NCI-H446 (cell line): ENCODE measurements around the gene FZR1.
"Not testable (repeated sequence)": the region's sequence is repeated elsewhere in the genome, so short reads cannot be mapped to it uniquely, and the experiment has no call there.

Source experiments
- DNase-seq, 2 experiments: peaks; one replicate each; lab custom pipeline; 2025; lab: John Stamatoyannopoulos, UW

The FZR1 gene

DNA sequence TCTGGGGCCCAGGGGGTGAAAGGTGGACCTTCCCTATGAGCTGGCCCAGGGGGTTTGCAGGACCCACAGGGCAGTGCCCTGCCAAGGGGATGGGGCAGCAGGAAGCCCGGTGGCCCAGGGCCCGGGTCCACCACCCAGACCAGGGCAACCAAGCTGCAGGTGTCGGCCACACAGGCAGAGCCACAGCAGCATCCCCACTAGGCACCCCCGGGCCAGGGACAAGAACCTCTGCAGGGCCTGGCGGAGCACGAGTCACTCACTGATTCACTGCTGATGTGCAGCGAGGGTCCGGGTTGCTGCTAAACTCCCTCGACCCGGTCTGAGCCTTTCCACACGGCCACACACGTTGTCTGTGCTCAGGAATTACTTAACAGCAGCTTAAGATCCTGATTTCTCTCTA is 8.8 kb downstream of the FZR1 start:
- DNase-seq: no peak

DNA sequence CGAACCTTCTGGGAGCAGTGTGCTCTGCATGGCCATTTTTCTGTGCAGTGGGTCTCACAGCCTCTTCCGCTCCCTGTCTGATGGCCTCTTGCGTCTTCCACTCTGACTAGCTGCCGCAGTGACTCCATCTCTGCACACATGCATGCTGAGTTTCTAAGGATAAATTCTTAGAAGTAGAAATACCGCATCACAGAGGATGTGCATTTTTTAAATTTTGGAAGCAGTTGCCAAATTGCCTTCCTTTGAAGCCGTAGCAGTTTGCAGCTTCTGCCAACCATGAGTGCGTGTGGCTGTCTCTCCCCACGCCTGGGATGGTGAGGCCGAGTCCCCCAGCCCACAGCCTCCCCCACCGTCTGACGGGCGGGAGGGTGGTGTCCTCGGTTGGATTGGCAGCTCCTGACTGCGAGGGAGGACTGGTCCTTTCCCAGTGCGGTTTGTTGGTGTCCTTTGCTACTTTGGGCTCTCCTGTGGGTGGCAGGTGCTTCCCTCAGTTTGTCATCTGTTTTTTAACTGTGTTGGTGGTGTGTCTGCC is 9.8 kb downstream of the FZR1 start:
- no peak for DNase-seq

DNA sequence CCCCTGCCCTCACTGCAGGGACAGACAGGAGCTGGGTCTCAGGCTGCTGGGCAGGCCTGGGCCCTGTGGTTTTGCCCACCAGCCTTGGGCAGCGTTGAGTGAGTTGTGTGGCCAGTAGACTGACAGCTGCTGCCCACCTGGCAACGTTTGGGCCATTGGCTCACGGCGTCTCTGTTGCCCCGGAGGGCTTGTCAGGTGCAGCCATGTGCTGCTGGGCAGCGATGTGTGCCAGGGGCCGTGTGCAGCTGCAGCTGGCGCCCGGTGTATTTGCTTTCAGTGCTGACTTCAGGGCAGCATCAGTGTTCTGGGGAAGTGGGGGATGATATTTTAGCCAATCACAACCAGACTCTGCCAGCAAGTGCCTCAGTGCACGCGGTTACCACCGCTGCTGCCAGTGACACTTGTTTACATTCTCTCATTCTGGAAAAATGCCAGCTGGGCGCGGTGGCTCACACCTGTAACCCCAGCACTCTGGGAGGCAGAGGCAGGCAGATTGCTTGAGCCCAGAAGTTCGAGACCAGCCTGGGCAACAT is 10.6 kb downstream of the FZR1 start:
- DNase-seq: peak in 1 of 2 experiments; percentile 39

DNA sequence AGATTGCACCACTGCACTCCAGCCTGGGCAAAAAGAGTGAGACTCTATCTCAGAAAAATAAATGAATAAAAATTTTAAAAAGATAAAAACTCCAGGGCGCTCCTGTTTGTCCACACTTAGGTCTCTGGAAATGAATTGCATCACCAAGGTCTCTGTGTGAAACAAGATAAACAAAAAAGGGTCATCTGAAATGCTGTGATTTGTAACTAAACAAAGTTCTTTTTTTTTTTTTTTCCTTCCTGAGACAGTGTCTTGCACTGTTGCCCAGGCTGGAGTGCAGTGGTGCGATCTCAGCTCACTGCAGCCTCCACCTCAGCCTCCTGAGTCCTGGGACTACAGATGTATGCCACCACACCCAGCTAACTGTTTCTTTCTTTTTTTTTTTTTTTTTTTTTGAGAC is 11.5 kb downstream of the FZR1 start:
- DNase-seq: no peak

DNA sequence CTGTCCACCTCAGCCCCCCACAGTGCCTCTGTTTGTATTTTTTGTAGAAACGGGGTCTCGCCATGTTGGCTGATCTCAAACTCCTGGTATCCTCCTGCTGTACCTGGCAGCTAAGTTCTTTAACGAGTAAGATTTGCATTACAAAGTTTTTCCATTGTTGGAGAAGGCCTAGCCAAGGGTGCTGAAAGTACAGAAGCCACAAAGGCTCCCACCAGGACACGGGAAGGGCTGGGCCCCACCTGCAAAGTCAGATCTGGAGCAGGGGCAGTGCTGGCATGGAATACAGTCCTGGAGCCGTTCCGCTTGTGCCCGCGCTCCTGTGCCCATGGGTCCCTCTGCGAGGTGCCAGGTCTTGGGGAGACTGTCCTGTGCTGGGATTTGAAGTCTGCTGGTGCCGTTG is 12.1 kb downstream of the FZR1 start:
- no peak for DNase-seq

DNA sequence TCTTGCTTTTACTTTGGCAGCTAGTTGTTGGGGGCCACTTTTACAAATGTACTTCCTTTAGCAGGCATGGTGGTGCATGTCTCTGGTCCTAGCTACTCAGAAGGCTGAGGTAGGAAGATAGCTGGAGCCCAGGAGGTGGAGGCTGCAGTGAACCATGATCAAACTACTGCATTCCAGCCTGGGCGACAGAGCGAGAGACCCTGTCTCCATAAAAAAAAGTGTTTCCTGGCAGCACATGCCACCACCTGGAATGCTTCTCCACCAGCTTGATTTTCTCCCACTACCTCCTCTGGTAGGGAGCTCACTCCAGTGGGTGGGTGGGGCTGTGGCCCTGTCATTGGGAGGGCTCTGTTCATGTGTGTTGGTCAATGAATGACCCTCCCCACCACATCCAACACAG is 12.5 kb downstream of the FZR1 start:
- no peak for DNase-seq

DNA sequence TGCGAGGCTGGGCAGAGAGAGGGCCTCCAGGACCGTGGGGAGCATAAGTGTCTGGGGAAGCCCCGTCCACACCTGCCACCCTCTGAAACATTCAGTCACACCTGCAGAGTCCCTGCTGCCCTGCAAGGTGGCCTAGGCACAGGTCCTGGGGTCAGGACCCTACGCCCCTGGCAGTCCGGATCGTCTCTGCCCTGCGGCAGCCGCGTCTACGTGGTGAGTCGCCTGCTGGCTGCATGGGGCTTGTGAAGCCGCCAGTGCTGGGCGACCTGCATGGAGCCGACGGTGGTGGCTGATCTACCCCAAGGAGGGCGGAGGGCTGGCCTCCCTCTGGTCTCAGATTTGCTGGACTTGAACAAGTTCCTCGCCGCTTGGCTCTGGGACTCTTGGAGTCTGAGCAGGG is 13.0 kb downstream of the FZR1 start:
- no peak for DNase-seq

DNA sequence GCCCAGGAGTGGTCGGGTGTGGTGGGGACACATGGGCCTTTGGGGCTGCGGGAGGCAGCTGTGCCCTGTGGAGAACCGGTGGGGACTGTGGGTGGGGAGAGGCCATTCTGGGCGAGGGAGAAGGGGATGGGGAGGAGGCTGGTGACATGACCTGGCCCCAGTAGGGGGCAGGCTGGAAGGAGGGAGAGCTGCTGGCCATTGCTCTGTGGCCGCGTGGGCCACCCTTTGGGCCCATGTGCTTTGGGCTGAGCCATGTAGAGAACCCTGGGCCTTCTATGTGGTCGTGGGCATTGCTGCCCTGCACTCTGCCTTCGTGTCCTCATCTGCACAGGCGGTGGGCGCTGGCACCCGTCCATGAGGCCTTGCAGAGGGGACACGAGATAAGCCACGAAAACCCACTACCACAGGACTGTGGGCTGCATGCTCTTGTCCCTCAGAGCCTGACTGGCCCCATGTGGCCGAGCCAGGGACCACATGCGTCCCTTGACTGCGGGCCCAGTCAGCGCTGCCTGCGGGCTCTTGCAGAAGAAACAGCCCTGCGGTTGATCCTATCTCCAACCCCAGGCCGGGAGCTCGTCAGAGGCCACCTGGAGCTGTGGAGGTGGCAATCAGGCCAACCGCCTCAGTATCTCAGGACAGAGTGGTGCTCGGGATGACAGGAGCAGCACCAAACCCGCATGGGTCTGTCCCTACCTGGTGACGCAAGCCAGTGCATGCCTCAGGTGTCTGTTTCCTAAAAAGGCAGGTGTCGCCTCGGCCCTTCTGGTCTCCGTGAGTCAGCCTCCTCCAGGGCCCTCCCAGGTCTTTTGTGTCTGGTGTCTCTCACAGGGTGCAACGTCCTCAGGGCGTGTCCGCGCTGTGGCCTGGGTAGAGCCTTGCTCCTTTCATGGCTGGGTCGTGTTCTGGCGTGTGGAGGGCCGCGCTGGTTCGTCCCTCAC is 14.3 kb downstream of the FZR1 start:
- no peak for DNase-seq

DNA sequence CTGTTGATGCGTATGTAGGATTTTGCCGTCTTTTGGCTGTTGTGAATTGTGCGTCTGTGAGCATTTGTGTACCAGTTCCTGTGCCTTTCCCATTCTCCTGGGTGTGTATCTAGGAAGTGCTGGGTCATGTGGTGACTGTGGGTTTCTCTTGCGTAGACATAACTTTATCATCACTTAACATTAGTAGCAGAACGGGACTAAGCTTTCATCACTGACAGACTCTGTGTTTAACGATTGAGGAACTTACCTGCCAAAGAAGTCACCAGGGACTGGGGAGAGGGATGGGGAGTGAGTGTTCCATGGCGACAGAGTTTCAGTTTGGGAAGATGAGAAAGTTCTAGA is 15.0 kb downstream of the FZR1 start:
- DNase-seq: no peak

DNA sequence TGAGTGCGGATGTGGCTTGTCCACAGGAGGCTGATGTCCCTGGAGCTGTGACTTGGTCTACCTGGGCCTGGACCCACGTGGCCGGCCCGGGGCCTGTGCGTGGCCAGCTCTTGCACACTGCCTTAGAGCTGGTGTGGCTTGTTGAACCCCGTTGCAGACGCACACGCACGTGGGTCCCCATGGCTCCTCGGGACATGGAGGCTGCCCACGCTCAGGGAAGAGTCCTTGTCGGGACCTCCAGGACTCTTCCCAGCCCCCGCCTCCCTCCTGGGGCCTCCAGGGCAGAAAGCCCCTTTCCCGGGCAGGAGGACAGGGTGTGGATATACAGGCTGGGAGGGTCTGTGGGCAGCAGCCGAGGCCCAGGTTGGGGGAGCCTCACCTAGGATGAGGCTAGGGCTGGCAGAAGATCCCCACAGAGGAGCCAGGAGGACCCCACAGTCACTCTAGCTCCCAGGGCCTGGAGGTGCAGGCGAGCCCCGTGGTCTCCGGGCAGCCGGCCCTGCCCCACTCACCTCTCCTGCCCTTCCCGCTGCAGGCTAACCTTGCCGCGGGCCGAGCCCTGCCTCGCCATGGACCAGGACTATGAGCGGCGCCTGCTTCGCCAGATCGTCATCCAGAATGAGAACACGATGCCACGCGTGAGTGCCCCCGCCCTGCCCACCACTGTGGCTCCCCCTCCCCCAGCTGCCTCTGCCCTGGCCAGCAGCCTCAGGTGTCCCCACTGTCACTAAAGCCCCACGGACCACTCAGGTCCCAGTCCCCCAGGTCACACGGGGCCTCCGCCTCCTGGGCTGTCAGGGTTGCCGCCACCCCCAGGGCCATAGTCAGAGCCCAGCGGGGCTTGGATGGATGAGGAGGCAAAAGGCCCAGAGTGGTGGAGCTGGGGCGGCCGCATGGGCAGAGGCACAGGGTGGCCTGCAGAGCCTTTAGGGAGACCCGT is 16.6 kb downstream of the FZR1 start:
- no peak for DNase-seq

DNA sequence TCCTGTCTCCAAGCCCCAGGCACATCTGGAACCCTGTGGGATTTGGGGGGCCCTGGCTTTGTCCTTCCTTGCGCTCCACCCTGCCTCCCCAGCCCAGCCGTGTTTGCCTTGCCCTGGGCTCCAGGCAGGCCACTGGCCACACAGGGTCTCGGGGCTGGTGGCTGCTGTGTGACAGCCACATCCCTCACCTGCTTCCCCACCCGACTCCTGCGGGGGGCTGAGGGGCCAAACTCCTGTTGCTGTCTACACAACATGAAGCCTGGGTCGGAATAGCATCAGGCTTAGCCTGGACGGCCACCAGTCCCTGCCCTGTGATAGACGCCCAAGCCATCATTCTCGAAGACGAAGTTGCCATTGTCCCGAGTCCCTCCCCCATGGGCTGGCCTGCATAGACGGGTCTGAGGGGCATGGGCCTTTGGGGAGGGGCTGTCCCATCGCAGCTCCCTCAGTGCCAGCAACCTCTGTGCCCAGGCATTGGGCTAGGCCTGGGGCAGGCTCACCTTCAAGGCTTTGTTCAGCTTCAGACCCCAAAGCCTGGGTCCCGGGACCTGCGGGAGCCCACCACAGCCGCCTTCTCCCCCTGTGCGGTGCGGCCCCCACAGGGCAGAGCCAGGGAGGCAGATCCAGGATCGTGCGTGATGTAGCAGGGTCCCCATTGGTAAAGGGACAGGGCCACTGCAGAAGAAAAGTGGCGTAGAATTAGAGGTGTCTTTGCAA is 17.4 kb downstream of the FZR1 start:
- DNase-seq: no peak

DNA sequence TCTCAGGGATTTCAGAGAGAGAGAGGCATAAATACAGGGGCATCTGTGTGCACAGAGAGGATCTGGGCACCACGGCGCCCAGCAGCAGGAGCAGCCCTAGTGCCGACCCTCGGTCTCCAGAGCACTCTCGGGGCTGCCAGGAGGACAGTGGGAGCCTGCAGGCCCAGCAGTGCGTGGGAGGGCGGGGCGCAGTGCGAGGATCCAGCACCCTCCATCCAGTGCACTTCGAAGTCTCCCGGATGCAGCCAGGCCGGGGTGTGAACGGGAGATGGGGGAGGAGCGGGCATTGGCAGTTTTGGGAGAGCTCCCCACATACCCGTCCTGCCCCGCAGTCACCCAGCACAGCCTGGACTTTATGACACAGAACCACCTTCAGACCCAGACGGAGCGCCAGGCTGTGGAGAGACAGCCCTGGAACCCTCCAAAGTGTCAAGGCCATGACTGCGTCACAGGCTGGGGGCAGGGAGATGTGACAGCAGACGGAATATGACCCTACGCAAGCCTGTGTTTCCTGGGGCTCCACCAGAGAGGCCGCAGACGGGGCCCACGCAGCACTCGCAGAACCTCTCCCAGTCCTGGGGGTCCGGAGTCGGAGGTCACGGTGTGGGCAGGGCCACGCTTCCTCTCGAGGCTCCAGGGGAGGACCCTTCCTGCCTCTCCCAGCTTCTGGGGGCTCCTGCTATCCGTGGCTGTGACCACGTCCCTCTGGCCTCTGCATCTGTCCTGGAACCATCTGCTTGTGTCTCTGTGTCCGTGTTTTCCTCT is 18.1 kb downstream of the FZR1 start:
- no peak for DNase-seq

DNA sequence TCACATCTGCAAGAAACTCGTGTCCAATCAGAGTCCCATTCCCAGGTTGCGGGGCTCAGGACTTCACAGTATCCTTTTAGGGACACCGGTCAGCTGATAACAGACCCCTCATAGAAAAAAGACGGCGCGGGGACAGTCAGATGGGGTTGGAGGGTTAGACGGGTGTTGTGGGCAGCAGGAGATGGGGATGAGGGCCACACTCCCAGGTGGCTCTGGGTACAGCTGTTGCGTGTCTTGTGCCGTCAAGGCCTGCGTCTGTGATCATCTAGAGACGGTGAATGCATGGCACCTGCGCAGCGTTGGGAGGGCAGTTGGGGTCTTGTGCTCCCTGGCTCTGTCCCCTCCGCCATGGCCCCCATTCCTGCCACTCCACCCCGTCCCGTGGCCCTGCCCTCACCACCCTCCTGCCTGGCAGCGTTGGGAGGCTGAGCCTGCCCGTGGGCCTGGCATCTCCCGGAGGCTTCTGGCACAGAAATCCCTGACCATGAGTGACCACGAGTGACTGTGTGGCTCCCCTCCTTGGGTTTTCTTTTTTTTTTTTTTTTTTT is 18.9 kb downstream of the FZR1 start:
- DNase-seq: no peak

DNA sequence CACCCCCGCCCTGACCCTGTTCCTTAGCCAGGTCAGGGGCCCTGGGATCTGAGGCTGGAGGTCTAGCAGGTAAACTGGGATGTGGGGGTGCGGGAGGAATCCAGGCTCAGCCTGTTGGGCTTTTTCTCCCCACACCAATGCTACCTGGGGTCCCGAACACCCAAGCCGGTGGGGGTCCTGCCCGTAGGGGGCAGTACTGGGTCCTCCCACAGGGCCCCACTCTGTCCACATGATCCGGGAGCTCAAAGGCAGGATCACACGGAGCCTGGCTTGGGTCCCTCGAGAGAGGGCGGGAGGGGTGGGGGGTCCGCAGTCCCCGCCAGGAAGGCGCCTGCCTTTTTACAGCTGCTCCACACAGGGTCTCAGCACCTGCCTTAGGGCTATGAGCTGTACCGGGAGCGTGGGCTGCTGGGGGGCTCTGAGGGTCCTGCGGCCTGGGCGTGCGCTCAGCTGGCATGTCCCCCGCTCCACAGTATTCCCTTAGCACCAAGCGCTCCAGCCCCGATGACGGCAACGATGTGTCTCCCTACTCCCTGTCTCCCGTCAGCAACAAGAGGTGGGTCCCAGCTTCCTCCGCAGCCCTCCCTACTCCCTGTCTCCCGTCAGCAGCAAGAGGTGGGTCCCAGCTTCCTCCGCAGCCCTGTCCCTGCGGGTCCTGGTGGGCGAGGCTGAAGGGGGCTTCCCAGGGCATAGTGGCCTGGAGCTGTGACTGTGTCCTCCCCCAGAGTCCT is 20.6 kb downstream of the FZR1 start:
- DNase-seq: no peak

DNA sequence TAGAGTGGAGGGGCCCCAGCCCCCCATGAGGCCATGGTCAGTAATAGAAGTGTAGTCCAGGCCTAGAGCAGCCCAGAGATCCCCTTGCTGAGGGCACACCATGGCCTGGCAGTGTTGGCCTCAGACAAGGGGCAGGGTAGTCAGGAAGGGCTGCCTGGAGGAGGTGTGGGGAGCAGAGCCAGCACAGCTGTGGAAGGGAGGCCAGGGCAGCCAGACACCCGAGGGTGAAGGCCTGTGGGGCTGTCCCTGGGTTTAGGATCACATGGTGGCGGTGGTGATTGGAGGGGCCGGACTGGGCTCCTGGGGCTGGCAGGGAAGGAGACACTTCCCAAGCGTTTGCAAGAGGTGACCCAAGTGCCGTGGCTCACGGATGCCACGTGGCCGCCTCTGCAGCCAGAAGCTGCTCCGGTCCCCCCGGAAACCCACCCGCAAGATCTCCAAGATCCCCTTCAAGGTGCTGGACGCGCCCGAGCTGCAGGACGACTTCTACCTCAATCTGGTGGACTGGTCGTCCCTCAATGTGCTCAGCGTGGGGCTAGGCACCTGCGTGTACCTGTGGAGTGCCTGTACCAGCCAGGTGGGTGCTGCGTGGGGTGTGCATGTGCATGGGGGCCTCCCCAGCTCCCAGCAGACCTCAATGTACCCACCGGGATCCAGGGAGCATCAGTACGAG is 21.3 kb downstream of the FZR1 start:
- DNase-seq: no peak

DNA sequence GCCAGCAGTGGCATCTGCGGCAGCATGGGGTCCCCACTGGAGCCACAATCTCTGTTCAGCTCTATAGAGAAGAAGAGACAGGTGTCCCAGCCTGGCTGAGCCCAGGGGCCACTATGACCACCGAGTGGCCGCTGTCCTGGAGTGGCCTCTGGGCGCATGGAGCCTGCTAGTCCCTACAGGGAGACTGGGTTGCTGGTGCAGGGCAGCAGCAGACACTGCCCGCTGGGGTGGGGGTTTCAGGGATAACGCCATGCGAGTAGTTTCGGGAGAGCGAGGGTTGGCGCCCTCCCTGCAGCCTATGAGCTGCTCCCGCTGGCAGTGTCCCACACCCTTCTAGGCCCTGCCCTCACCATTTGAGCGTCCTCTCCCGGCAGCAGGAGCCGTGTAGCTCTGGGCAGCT is 22.0 kb downstream of the FZR1 start:
- no peak for DNase-seq

DNA sequence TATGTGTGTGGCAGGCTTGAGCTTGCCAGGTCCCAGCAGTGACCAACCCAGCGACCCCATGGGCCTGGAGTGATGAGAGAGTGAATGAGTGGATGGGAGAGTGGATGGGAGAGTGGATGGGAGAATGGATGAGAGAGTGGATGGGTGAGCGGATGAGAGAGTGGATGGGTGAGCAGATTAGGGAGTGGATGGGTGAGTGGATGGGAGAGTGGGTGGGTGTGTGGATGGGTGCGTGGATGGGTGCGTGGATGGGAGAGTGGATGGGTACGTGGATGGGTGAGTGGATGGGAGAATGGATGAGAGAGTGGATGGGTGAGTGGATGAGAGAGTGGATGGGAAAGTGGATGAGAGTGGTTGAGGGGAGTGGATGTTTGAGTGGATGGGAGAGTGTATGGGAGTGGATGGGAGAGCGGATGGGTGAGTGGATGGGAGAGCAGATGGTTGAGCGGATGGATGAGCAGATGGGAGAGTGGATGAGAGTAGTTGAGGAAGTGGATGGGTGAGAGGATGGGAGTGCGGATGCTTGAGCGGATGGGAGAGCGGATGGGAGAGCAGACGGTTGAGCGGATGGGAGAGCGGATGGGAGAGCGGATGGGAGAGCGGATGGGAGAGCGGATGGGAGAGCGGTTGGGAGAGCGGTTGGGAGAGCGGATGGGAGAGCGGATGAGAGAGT is 22.6 kb downstream of the FZR1 start:
- no peak for DNase-seq

DNA sequence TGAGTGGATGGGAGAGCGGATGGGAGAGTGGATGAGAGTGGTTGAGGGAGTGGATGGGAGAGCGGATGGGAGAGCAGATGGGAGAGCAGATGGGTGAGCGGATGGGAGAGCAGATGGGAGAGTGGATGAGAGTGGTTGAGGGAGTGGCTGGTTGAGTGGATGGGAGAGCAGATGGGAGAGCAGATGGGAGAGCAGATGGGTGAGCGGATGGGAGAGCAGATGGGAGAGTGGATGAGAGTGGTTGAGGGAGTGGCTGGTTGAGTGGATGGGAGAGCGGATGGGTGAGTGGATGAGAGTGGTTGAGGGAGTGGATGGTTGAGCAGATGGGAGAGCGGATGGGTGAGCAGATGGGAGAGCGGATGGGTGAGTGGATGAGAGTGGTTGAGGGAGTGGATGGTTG is 23.2 kb downstream of the FZR1 start:
- not testable (repeated sequence) for DNase-seq

DNA sequence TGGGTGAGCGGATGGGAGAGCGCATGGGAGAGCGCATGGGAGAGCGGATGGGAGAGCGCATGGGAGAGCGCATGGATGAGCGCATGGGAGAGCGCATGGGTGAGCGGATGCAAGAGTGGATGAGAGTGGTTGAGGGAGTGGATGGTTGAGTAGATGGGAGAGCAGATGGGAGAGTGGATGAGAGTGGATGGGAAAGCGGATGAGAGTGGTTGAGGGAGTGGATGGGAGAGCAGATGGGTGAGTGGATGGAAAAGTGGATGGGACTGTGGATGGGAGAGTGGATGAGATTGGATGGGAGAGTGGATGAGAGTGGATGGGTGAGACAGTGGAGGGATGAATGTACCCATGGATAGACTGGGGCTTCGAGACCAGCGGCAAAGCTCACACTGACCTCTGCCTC is 24.3 kb downstream of the FZR1 start:
- DNase-seq: no peak
